ENCODE results near the gene SYT7.

SYT7 gene

GRCh38 chr11:61609000-61609979, 28.4 kb upstream of the SYT7 start:
- FAIRE-seq (no peak), DNase-seq (ENCODE audit: insufficient read length, low spot score) (no peak)

GRCh38 chr11:61607920-61608599, 27.2 kb upstream of the SYT7 start:
- FAIRE-seq (no peak), DNase-seq (ENCODE audit: insufficient read length, low spot score) (no peak)

- DNase-seq (ENCODE audit: insufficient read length, low spot score) (no peak), FAIRE-seq (no peak)
Observed at GRCh38 chr11:61607426-61607825, 26.6 kb upstream of the SYT7 start.

GRCh38 chr11:61603667-61604066, 22.8 kb upstream of the SYT7 start:
- FAIRE-seq (no peak), DNase-seq (ENCODE audit: insufficient read length, low spot score) (no peak)

GRCh38 chr11:61602775-61603569, 22.1 kb upstream of the SYT7 start:
- no peak for DNase-seq (ENCODE audit: insufficient read length, low spot score)

GRCh38 chr11:61601512-61601911, 20.6 kb upstream of the SYT7 start:
- no peak for DNase-seq (ENCODE audit: insufficient read length, low spot score)
- no peak for FAIRE-seq

More at GRCh38 chr11:61602775-61603569, 22.1 kb upstream of the SYT7 start:
- FAIRE-seq: no peak

GRCh38 chr11:61599968-61600710, 19.3 kb upstream of the SYT7 start:
- no peak for FAIRE-seq
- DNase-seq (ENCODE audit: insufficient read length, low spot score): no peak

GRCh38 chr11:61598886-61599868, 18.3 kb upstream of the SYT7 start:
- DNase-seq (ENCODE audit: insufficient read length, low spot score): no peak
- FAIRE-seq: no peak

- no peak for FAIRE-seq
- DNase-seq (ENCODE audit: insufficient read length, low spot score): no peak
Observed at GRCh38 chr11:61598374-61598773, 17.5 kb upstream of the SYT7 start.

- FAIRE-seq (no peak), DNase-seq (ENCODE audit: insufficient read length, low spot score) (no peak)
Observed at GRCh38 chr11:61596990-61597389, 16.1 kb upstream of the SYT7 start.

GRCh38 chr11:61596542-61596941, 15.7 kb upstream of the SYT7 start:
- DNase-seq (ENCODE audit: insufficient read length, low spot score) (no peak), FAIRE-seq (no peak)

- DNase-seq (ENCODE audit: insufficient read length, low spot score) (no peak), FAIRE-seq (no peak)
Observed at GRCh38 chr11:61594907-61595257, 14.0 kb upstream of the SYT7 start.

- DNase-seq (ENCODE audit: insufficient read length, low spot score) (no peak), FAIRE-seq (no peak)
Observed at GRCh38 chr11:61593151-61593550, 12.3 kb upstream of the SYT7 start.

- FAIRE-seq (no peak), DNase-seq (ENCODE audit: insufficient read length, low spot score) (no peak)
Observed at GRCh38 chr11:61592176-61592575, 11.3 kb upstream of the SYT7 start.

- FAIRE-seq: no peak
- no peak for DNase-seq (ENCODE audit: insufficient read length, low spot score)
Observed at GRCh38 chr11:61589961-61590360, 9.1 kb upstream of the SYT7 start.

GRCh38 chr11:61588728-61589191, 7.9 kb upstream of the SYT7 start:
- DNase-seq (ENCODE audit: insufficient read length, low spot score) (no peak), FAIRE-seq (no peak)

- no peak for DNase-seq (ENCODE audit: insufficient read length, low spot score)
- no peak for FAIRE-seq
Observed at GRCh38 chr11:61587951-61588727, 7.3 kb upstream of the SYT7 start.

- FAIRE-seq: no peak
- no peak for DNase-seq (ENCODE audit: insufficient read length, low spot score)
Observed at GRCh38 chr11:61587541-61587941, 6.7 kb upstream of the SYT7 start.

Data from HTR-8/SVneo (cell line).